Measurements from ENCODE around the gene ZP1. TPM values are rescaled to one million over a fixed set of nuclear protein-coding genes. Genes with fewer than 3 reads are reported as not detected.

Gene ZP1
- total and polyA plus RNA-seq, 2 of the 8 experiments (the other 6 are each of a cell fraction or from before 2014, with no cell fraction given) = not detected

GRCh38 chr11:60902625-60903024 is 35.3 kb downstream of the ZP1 start:
- DNase-seq (ENCODE audit: low read depth in 1 of 2, low spot score in 2 of 2) (no peak), FAIRE-seq (no peak)
- Histone ChIP-seq H3K18ac (ENCODE audit: extremely low read depth, low read length) (no peak overlapping the region), H2AFZ (ENCODE audit: low read length) (no peak overlapping the region), H3K9ac (replicated peaks in 1 of 4; ENCODE audit: extremely low read depth in 1 of 4, low read depth in 3 of 4, low read length in 3 of 4) (no peak overlapping the region; a peak in 1 of 7 replicates), H2BK12ac (ENCODE audit: low read depth, low read length) (no peak overlapping the region), H3K79me2 (ENCODE audit: control insufficient read depth in 1 of 2, insufficient read depth in 2 of 2, low read length in 2 of 2) (peaks cover 23 to 40% of the 10 kb centered on the region in 2 experiments), H2BK20ac (ENCODE audit: low read length) (no peak overlapping the region), H3K4me3 (ENCODE audit: extremely low read depth in 1 of 4, insufficient read depth in 2 of 4, low read depth in 3 of 4, low read length in 4 of 4) (no peak overlapping the region), H4K5ac (ENCODE audit: insufficient read length, low read depth, low read length) (no peak overlapping the region), H2BK5ac (ENCODE audit: low read depth, low read length) (no peak overlapping the region), H3K79me1 (ENCODE audit: low read depth, low read length) (peaks cover 9% of the 10 kb centered on the region), H2BK120ac (replicated peaks; ENCODE audit: low read depth, low read length) (no peak overlapping the region), H2BK15ac (ENCODE audit: low read length) (no peak overlapping the region), H3K23ac (ENCODE audit: insufficient read length) (no peak overlapping the region), H4K8ac (ENCODE audit: extremely low read depth, insufficient read depth, low read length) (no peak overlapping the region), H4K20me1 (replicated peaks in 1 of 2; ENCODE audit: control insufficient read depth in 1 of 2, insufficient read depth in 2 of 2, low read length in 2 of 2) (peaks cover 14 to 28% of the 10 kb centered on the region in 2 experiments), H3K56ac (replicated peaks; ENCODE audit: insufficient read length, low read depth, low read length) (no peak overlapping the region), H3K4me2 (ENCODE audit: insufficient read depth in 1 of 2, low read depth in 2 of 2, low read length in 2 of 2) (no peak overlapping the region), H3K23me2 (ENCODE audit: low read depth, low read length) (peaks cover 2% of the 10 kb centered on the region; the same call in 1 of the 2 replicates), H3K4me1 (replicated peaks in 1 of 4; ENCODE audit: control insufficient read depth in 3 of 4, insufficient read depth in 4 of 4, low read length in 3 of 4) (peaks cover 2 to 8% (median 5%) of the 10 kb centered on the region in 4 experiments; a peak in 4 of 7 replicates), H4K91ac (replicated peaks; ENCODE audit: insufficient read length, low read length) (no peak overlapping the region), H3K27me3 (replicated peaks in 1 of 4; ENCODE audit: control insufficient read depth in 3 of 4, extremely low read depth in 1 of 4, insufficient read depth in 3 of 4, low read length in 3 of 4) (no peaks in the 10 kb centered on the region), H3K27ac (ENCODE audit: low read depth, low read length) (no peak overlapping the region), H3K9me3 (ENCODE audit: insufficient read depth in 2 of 2, low read depth in 1 of 2, low read length in 1 of 2) (no peaks in the 10 kb centered on the region), H3K4ac (replicated peaks; ENCODE audit: insufficient read length, low read depth, low read length) (no peak overlapping the region), H3K14ac (ENCODE audit: insufficient read length) (no peak overlapping the region), H2AK5ac (ENCODE audit: low read depth, low read length) (no peak overlapping the region), H3K36me3 (ENCODE audit: control insufficient read depth in 2 of 4, insufficient read depth in 4 of 4, low read length in 3 of 4) (peaks cover 24 to 55% (median 51%) of the 10 kb centered on the region in 4 experiments)
- POLR2A ChIA-PET (ENCODE audit: partially characterized antibody) = interaction anchor here (1.0 to 4.2 kb wide), 3 partner anchors 11 to 52 kb away, joined by 3 to 18 read pairs (median 3); partner anchors contain the start of gene TMEM109
- CTCF ChIA-PET (ENCODE audit: partially characterized antibody) = interaction anchor here (0.8 to 23.0 kb wide), 6 partner anchors 11 to 140 kb away, joined by 3 to 522 read pairs (median 6); no protein-coding TSS in a partner anchor
- WGBS, 2 experiments (ENCODE audit: extremely low coverage in 1 of 2, insufficient coverage in 1 of 2, insufficient read length in 1 of 2, insufficient replicate concordance in 2 of 2, low coverage in 1 of 2, low lambda C conversion rate in 2 of 2, missing lambda C conversion rate in 1 of 2) = 88% methylated on average over 11 of the region's 11 CpGs; no CpG with 5 or more reads in 1 of the 2 experiments
- TF ChIP-seq SP2 (IDR thresholded peaks at IDR 0.05; ENCODE audit: low read length) = no peak
